ENCODE measurements around the gene SGPL1. TPM values are rescaled to one million over a fixed set of nuclear protein-coding genes. Genes with fewer than 3 reads are reported as not detected.

Gene SGPL1
- total RNA-seq, 3 donors from 2014 or later (not counting 1 experiment from before 2014, with no cell fraction given) = 33.7 to 48.4 (median 47.8) TPM

DNA sequence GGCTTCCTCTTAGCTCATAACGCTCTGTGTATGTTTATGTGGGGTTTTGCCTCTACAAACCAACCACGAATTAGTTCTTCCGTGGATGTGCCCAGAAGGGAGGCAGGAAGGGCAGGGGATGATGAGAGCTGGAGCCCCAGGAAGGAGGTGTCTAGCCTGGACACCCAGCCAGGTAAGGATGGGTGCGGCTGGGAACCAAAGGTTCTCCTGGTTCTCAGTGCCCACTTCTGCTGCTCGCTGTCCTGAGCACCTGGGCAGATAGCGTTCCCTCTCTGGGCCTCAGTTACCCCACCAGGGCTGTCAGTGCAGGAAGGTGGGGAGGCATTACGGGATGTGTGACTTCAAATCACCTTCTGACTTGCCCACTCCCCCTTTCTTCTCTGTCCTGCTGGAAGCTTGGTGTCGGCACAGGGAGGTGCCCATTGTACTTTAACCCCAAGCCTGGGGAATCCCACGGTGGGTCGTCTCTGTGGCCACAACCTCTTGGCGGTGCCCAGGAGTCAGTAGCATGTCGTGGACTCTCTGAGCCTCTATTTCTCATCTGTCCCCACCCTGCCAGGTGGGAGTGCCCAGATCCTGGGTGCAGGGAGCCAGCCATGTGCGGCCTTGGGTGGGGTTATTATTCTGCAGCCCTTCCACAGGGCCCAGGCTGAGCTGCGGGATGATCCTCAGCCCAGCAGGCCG lies 91.3 kb downstream of the SGPL1 start:
- H3K4me3 ChIP-seq (ENCODE audit: low read length) = no peak overlapping the region
- intact Hi-C loops (cut with micrococcal nuclease) = no loop called here
- TF ChIP-seq, protein P1, sequence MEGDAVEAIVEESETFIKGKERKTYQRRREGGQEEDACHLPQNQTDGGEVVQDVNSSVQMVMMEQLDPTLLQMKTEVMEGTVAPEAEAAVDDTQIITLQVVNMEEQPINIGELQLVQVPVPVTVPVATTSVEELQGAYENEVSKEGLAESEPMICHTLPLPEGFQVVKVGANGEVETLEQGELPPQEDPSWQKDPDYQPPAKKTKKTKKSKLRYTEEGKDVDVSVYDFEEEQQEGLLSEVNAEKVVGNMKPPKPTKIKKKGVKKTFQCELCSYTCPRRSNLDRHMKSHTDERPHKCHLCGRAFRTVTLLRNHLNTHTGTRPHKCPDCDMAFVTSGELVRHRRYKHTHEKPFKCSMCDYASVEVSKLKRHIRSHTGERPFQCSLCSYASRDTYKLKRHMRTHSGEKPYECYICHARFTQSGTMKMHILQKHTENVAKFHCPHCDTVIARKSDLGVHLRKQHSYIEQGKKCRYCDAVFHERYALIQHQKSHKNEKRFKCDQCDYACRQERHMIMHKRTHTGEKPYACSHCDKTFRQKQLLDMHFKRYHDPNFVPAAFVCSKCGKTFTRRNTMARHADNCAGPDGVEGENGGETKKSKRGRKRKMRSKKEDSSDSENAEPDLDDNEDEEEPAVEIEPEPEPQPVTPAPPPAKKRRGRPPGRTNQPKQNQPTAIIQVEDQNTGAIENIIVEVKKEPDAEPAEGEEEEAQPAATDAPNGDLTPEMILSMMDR (IDR thresholded peaks at IDR 0.05) = no peak
- H3K36me3 ChIP-seq (ENCODE audit: control insufficient read depth, insufficient read depth, low read length) = no peaks in the 10 kb centered on the region
- Mint-ChIP-seq H3K27ac (no peak overlapping the region), H3K4me1 (peaks cover 0 to 4% of the 10 kb centered on the region in 2 donors), H3K27me3 (ENCODE audit: low read depth in 2 of 2) (peaks cover 0 to 11% of the 10 kb centered on the region in 2 donors), H3K9me3 (no peaks in the 10 kb centered on the region), H3K36me3 (no peaks in the 10 kb centered on the region), H3K4me3 (no peak overlapping the region)
- H3K27me3 ChIP-seq (ENCODE audit: control insufficient read depth, insufficient read depth, low read length) = no peaks in the 10 kb centered on the region
- 79% methylated on average over 15 of the region's 15 CpGs for WGBS (ENCODE audit: insufficient coverage)
- H3K27ac ChIP-seq (ENCODE audit: low read length) = no peak overlapping the region
- ATAC-seq = no peak
- DNase-seq = no peak
- H3K9me3 ChIP-seq (ENCODE audit: control insufficient read depth, insufficient read depth, low read length) = no peaks in the 10 kb centered on the region
- no peaks in the 10 kb centered on the region for H3K4me1 ChIP-seq (ENCODE audit: control insufficient read depth, insufficient read depth, low read length)

DNA sequence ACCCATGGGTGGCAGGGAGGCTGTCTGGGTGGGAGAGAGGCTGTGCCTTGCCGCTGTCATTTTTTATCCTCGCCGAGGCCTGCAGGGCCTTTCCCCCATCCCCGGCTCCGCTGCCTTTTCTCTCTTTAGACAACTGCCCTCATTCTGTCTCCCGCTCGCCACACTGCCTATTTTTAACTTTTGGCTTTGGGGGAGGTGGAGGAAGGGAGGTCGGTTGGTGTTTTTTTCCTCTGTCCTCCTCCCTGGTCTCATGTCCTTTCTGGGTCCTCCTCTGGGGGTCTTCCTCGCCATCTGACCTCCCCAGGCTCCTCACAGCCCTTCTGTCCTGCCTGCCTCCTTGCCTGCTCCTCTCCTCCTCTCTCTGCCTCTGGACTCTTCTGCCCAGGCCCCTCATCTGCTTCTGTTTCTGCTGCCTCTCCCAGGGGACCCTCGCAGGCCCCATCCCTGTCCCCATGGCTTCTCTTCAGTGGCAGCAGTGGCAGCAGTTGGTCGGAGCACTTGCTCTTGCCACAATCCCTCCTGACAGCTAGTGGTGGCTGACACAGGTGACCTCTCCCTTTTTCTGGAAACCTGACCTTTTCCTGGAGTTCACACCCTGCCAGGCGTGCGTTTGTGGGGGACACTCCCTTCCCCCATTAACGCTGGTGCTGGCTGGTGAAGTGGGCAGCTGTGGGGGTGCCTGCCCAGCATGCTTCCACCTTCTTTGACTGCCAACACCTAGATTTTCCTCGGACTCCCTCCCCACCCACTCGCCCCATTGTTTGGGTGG lies 92.1 kb downstream of the SGPL1 start:
- Mint-ChIP-seq H3K4me1 (peaks cover 0 to 4% of the 10 kb centered on the region in 2 donors), H3K9me3 (no peaks in the 10 kb centered on the region), H3K4me3 (no peak overlapping the region), H3K27ac (no peak overlapping the region), H3K36me3 (no peaks in the 10 kb centered on the region), H3K27me3 (ENCODE audit: low read depth in 2 of 2) (peaks cover 0 to 11% of the 10 kb centered on the region in 2 donors)
- Histone ChIP-seq H3K27ac (ENCODE audit: low read length) (no peak overlapping the region), H3K4me1 (ENCODE audit: control insufficient read depth, insufficient read depth, low read length) (no peaks in the 10 kb centered on the region), H3K36me3 (ENCODE audit: control insufficient read depth, insufficient read depth, low read length) (no peaks in the 10 kb centered on the region), H3K9me3 (ENCODE audit: control insufficient read depth, insufficient read depth, low read length) (no peaks in the 10 kb centered on the region), H3K27me3 (ENCODE audit: control insufficient read depth, insufficient read depth, low read length) (no peaks in the 10 kb centered on the region), H3K4me3 (ENCODE audit: low read length) (no peak overlapping the region)
- ATAC-seq (no peak), DNase-seq (no peak)
- intact Hi-C loops (cut with micrococcal nuclease) = no loop called here
- 75% methylated on average over 13 of the region's 16 CpGs for WGBS (ENCODE audit: insufficient coverage)
- TF ChIP-seq, protein P1 (IDR thresholded peaks at IDR 0.05) = no peak

DNA sequence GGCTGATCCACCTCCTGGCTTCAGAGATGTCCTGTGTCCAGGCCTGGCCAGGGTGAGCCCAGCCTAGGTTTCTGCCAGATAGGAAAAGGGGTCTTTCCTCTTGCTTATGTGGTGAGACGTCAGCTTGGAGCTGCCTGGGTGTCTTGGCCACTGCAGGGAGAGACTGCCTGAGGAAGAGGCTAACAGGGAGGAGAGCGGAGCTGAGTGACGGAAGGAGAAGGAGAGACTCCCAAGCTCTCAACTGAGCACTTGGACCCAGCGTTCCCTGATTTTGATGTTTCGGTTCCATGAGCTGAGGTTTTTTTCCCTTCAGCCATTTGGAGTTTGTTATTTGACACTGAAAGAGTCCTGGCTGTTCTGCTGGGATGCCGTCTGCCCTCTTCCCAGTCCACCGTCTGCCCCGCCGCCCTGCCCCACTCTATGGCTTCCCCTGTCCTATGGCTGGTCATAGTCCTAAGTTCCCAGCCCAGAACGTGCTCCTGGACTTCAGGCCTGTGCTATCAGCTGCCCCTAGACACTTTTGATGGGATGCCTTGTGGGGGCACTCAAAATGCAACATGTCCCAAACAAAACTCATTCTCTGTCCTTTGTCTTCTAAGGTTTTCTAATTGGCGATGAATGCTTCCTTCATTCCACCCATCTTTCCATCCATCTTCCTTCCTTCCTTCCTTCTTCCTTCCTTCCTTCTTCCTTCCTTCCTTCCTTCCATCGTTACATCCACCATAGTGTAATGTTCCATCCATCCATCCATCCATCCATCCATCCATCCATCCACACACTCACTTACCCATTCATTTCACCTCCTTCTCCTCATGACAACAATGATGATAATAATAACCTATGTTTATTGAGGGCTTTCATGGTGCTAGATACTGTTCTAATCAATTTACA lies 92.9 kb downstream of the SGPL1 start:
- Histone ChIP-seq H3K9me3 (ENCODE audit: control insufficient read depth, insufficient read depth, low read length) (no peaks in the 10 kb centered on the region), H3K36me3 (ENCODE audit: control insufficient read depth, insufficient read depth, low read length) (no peaks in the 10 kb centered on the region), H3K27me3 (ENCODE audit: control insufficient read depth, insufficient read depth, low read length) (no peaks in the 10 kb centered on the region), H3K4me1 (ENCODE audit: control insufficient read depth, insufficient read depth, low read length) (no peaks in the 10 kb centered on the region), H3K4me3 (ENCODE audit: low read length) (no peak overlapping the region), H3K27ac (ENCODE audit: low read length) (no peak overlapping the region)
- Mint-ChIP-seq H3K4me1 (peaks cover 0 to 4% of the 10 kb centered on the region in 2 donors), H3K9me3 (no peaks in the 10 kb centered on the region), H3K4me3 (no peak overlapping the region), H3K27me3 (ENCODE audit: low read depth in 2 of 2) (peaks cover 0 to 14% of the 10 kb centered on the region in 2 donors), H3K36me3 (no peaks in the 10 kb centered on the region), H3K27ac (no peak overlapping the region)
- ATAC-seq (no peak), DNase-seq (no peak)
- intact Hi-C loops (cut with micrococcal nuclease) = no loop called here
- WGBS (ENCODE audit: insufficient coverage) = 87% methylated on average over 12 of the region's 12 CpGs
- TF ChIP-seq, protein P1 (IDR thresholded peaks at IDR 0.05) = no peak

Measured in natural killer cell (primary cell).